Natural killer cell (primary cell): ENCODE measurements around the gene CREG1. TPM values are rescaled to one million over a fixed set of nuclear protein-coding genes. Genes with fewer than 3 reads are reported as not detected.

Source experiments
- ATAC-seq, 3 donors: fragments of 150-1000 bp in 2 of 3; fragments of 200-7000 bp in 1 of 3; cut with Tn5 transposase; 1 replicate in 1 of 3; 2 replicates in 2 of 3; pipeline ENCODE4 v1.10.0; 2021; ENCODE audit warnings: mild to moderate bottlenecking in 2 of 3, moderate library complexity in 2 of 3
- DNase-seq, 2 donors: peaks; one replicate each; pipeline versions ENCODE4 v3.0.0 to v3.0.0-alpha.2; 2013 to 2021; ENCODE audit warnings: mixed read lengths in 1 of 2
- H3K27ac ChIP-seq: one replicate; pipeline ENCODE4 v1.5.1; 2013; ENCODE audit warnings: mild to moderate bottlenecking, low read length
- H3K27me3 ChIP-seq: one replicate; pipeline ENCODE4 v1.6.1; 2013; ENCODE audit warnings: low read length; ENCODE audit not compliant: control insufficient read depth, insufficient read depth
- H3K36me3 ChIP-seq: one replicate; pipeline ENCODE4 v1.6.1; 2013; ENCODE audit warnings: low read length; ENCODE audit not compliant: control insufficient read depth, insufficient read depth
- H3K4me1 ChIP-seq: one replicate; pipeline ENCODE4 v1.6.1; 2013; ENCODE audit warnings: low read length; ENCODE audit not compliant: control insufficient read depth, insufficient read depth
- H3K4me3 ChIP-seq: one replicate; pipeline ENCODE4 v1.5.1; 2013; ENCODE audit warnings: low read length
- H3K9me3 ChIP-seq: one replicate; pipeline ENCODE4 v1.6.1; 2013; ENCODE audit warnings: low read length; ENCODE audit not compliant: control insufficient read depth, insufficient read depth
- H3K27ac Mint-ChIP-seq, 2 donors: one replicate each; pipeline ENCODE4 v1.8.0; 2022; ENCODE audit warnings: mild to moderate bottlenecking in 2 of 2, mixed read lengths in 2 of 2, moderate library complexity in 1 of 2
- H3K27me3 Mint-ChIP-seq, 2 donors: one replicate each; pipeline ENCODE4 v1.8.0; 2022; ENCODE audit warnings: low read depth in 2 of 2, mixed read lengths in 2 of 2
- H3K36me3 Mint-ChIP-seq: one replicate; pipeline ENCODE4 v1.8.0; 2022; ENCODE audit warnings: mixed read lengths
- H3K4me1 Mint-ChIP-seq, 2 donors: one replicate each; pipeline ENCODE4 v1.8.0; 2022; ENCODE audit warnings: mixed read lengths in 2 of 2
- H3K4me3 Mint-ChIP-seq: one replicate; pipeline ENCODE4 v1.8.0; 2022; ENCODE audit warnings: mild to moderate bottlenecking, moderate library complexity, mixed read lengths
- H3K9me3 Mint-ChIP-seq, 2 donors: one replicate each; pipeline ENCODE4 v1.8.0; 2022; ENCODE audit warnings: mixed read lengths in 2 of 2
- WGBS: methylation state at CpG from one replicate; pipeline ENCODE4 v1.1.7; 2013; ENCODE audit warnings: missing lambda C conversion rate; ENCODE audit not compliant: insufficient coverage; 5-methylcytosine and 5-hydroxymethylcytosine counted together
- intact Hi-C: fragments of 100-400 bp; cut with micrococcal nuclease; formaldehyde crosslinking; loops from one replicate; pipeline ENCODE4 v1.14.2; 2022
- total RNA-seq, 4 donors: library from RNA; stranded (reverse); fragments of 120-200 nt in 1 of 4; gene quantifications; one replicate each; pipeline versions ENCODE4 v1.2.3 to v1.2.4, GENCODE V29; 2013 to 2022
- TF ChIP-seq, protein P1 (sequence below): fragments of 200-600 bp; IDR thresholded peaks from one replicate; pipeline ENCODE4 v1.8.0; 2022; ENCODE audit warnings: antibody characterized with exemption

CREG1 gene
- total RNA-seq, 3 donors from 2014 or later (not counting 1 experiment from before 2014, with no cell fraction given) = 6.7 to 15.8 (median 8.9) TPM

DNA sequence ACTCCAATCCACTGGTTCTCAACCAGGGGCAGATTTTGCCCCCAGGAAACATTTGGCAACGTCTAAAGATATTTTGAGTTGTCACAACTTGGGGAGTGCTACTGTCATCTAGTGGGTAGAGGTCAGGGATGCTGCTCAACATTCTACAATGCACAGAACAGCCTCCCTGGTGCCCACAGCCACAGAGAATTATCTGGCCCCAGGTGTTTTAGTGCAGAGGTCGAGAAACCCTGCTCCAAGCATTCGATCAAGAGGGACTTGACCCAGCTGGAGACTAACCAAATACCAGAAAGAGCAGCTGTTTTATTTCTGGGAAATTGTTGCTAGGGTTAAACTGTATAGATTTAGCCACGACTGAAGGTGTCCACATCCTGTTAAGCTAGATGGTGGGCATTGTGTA lies 54.5 kb downstream of the CREG1 start:
- Mint-ChIP-seq H3K27ac (peak overlapping the region; percentile 91 to 100), H3K9me3 (no peaks in the 10 kb centered on the region), H3K36me3 (peaks cover 27% of the 10 kb centered on the region), H3K4me3 (peak overlapping the region; percentile 87), H3K27me3 (no peaks in the 10 kb centered on the region), H3K4me1 (peaks cover 100% of the 10 kb centered on the region in 2 donors)
- Histone ChIP-seq H3K36me3 (peaks cover 87% of the 10 kb centered on the region), H3K4me1 (peaks cover 82% of the 10 kb centered on the region), H3K27me3 (no peaks in the 10 kb centered on the region), H3K9me3 (no peaks in the 10 kb centered on the region), H3K4me3 (no peak overlapping the region), H3K27ac (peak overlapping the region; percentile 97)
- intact Hi-C loops = no loop called here
- 10% methylated on average over 4 of the region's 4 CpGs for WGBS
- DNase-seq (peak in 1 of 2 donors; percentile 18), ATAC-seq (peak in 2 of 3 donors; percentile 11 to 29)
- TF ChIP-seq, protein P1, sequence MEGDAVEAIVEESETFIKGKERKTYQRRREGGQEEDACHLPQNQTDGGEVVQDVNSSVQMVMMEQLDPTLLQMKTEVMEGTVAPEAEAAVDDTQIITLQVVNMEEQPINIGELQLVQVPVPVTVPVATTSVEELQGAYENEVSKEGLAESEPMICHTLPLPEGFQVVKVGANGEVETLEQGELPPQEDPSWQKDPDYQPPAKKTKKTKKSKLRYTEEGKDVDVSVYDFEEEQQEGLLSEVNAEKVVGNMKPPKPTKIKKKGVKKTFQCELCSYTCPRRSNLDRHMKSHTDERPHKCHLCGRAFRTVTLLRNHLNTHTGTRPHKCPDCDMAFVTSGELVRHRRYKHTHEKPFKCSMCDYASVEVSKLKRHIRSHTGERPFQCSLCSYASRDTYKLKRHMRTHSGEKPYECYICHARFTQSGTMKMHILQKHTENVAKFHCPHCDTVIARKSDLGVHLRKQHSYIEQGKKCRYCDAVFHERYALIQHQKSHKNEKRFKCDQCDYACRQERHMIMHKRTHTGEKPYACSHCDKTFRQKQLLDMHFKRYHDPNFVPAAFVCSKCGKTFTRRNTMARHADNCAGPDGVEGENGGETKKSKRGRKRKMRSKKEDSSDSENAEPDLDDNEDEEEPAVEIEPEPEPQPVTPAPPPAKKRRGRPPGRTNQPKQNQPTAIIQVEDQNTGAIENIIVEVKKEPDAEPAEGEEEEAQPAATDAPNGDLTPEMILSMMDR = peak; percentile 18

- H3K4me1 Mint-ChIP-seq = peaks cover 99 to 100% of the 10 kb centered on the region in 2 donors
- peak overlapping the region; percentile 97 for H3K27ac ChIP-seq
Observed at GRCh38 chr1:167496797-167497619, 56.6 kb downstream of the CREG1 start.

DNA sequence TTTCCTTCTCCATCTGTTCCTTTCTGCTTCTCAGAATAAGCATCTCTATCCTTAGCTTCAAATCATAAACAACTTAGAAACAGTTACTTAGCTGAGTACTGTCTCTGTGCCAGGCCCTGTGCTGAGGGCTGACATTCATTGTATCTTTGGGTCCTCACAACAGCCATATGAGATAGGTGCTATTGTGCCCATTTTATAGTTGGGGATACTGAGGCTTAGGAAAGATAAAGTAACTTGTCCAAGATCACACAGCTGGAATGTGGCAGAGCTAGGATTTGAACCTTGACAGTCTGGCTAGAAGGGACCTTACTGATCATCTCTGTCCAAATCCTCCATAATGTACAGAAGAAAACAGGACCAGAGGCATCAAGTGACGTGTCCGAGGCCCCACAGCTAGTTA lies 60.2 kb downstream of the CREG1 start:
- intact Hi-C loops = loop anchor here (2.0 kb wide), 2 partner anchors 15 to 21 kb away; no protein-coding TSS in a partner anchor
- TF ChIP-seq, protein P1 = no peak
- no peak overlapping the region for H3K4me3 ChIP-seq
- ATAC-seq (no peak), DNase-seq (no peak)
- peaks cover 91% of the 10 kb centered on the region for H3K4me1 ChIP-seq
- H3K9me3 ChIP-seq = no peaks in the 10 kb centered on the region
- no peaks in the 10 kb centered on the region for H3K9me3 Mint-ChIP-seq
- peak overlapping the region; percentile 91 to 100 for H3K27ac Mint-ChIP-seq
- peak overlapping the region; percentile 97 for H3K27ac ChIP-seq
- peaks cover 12% of the 10 kb centered on the region for H3K36me3 Mint-ChIP-seq
- peak overlapping the region; percentile 87 for H3K4me3 Mint-ChIP-seq
- no peaks in the 10 kb centered on the region for H3K27me3 Mint-ChIP-seq
- H3K27me3 ChIP-seq = no peaks in the 10 kb centered on the region
- 86% methylated on average over 2 of the region's 2 CpGs for WGBS
- peaks cover 52% of the 10 kb centered on the region for H3K36me3 ChIP-seq
- H3K4me1 Mint-ChIP-seq = peaks cover 98 to 100% of the 10 kb centered on the region in 2 donors

More at GRCh38 chr1:167496797-167497619, 56.6 kb downstream of the CREG1 start:
- WGBS = 73% methylated on average over 10 of the region's 11 CpGs
- H3K4me3 ChIP-seq = no peak overlapping the region
- H3K36me3 ChIP-seq = peaks cover 77% of the 10 kb centered on the region
- ATAC-seq = no peak
- H3K27me3 Mint-ChIP-seq = no peaks in the 10 kb centered on the region
- TF ChIP-seq, protein P1 = no peak
- peaks cover 9% of the 10 kb centered on the region for H3K36me3 Mint-ChIP-seq
- no peaks in the 10 kb centered on the region for H3K9me3 Mint-ChIP-seq
- intact Hi-C loops = no loop called here
- H3K27ac Mint-ChIP-seq = peak overlapping the region; percentile 91 to 100
- no peaks in the 10 kb centered on the region for H3K9me3 ChIP-seq
- no peaks in the 10 kb centered on the region for H3K27me3 ChIP-seq
- H3K4me3 Mint-ChIP-seq = peak overlapping the region; percentile 87
- no peak for DNase-seq
- peaks cover 85% of the 10 kb centered on the region for H3K4me1 ChIP-seq
